Measurements from ENCODE around the gene KLRG1.

The KLRG1 gene

GRCh38 chr12:8957561-8957960 is 31.8 kb upstream of the KLRG1 start:
- no peak for DNase-seq (ENCODE audit: low spot score)
- no peak for TF ChIP-seq CTCF (IDR thresholded peaks at IDR 0.05; ENCODE audit: extremely low read depth, missing control alignments)

- DNase-seq (ENCODE audit: low spot score), result no peak
- no peak for TF ChIP-seq CTCF (IDR thresholded peaks at IDR 0.05; ENCODE audit: extremely low read depth, missing control alignments)
These were observed 31.3 kb upstream of the KLRG1 start for GRCh38 chr12:8958066-8958465.

GRCh38 chr12:8960176-8960575 is 29.2 kb upstream of the KLRG1 start:
- no peak for TF ChIP-seq CTCF (IDR thresholded peaks at IDR 0.05; ENCODE audit: extremely low read depth, missing control alignments)
- DNase-seq (ENCODE audit: low spot score), result no peak

GRCh38 chr12:8968761-8969160 is 20.6 kb upstream of the KLRG1 start:
- DNase-seq (ENCODE audit: low spot score), result no peak
- no peak for TF ChIP-seq CTCF (IDR thresholded peaks at IDR 0.05; ENCODE audit: extremely low read depth, missing control alignments)

- DNase-seq (ENCODE audit: low spot score), result no peak
- TF ChIP-seq CTCF (IDR thresholded peaks at IDR 0.05; ENCODE audit: extremely low read depth, missing control alignments), result no peak
These were observed 19.4 kb upstream of the KLRG1 start for GRCh38 chr12:8969861-8970411.

- TF ChIP-seq CTCF (IDR thresholded peaks at IDR 0.05; ENCODE audit: extremely low read depth, missing control alignments), result no peak
- no peak for DNase-seq (ENCODE audit: low spot score)
These were observed 18.9 kb upstream of the KLRG1 start for GRCh38 chr12:8970432-8970831.

GRCh38 chr12:8980137-8980536 is 9.2 kb upstream of the KLRG1 start:
- TF ChIP-seq CTCF (IDR thresholded peaks at IDR 0.05; ENCODE audit: extremely low read depth, missing control alignments), result no peak

More at GRCh38 chr12:8980137-8980536, 9.2 kb upstream of the KLRG1 start:
- DNase-seq (ENCODE audit: low spot score), result no peak

Measured in GM20000 (cell line).